NCI-H2171 treated with DMSO at 0.1 percent for 48 hours (cell line): ENCODE measurements around the gene SFXN5.

Source experiments
- DNase-seq: peaks from one replicate; lab custom pipeline; 2025; lab: John Stamatoyannopoulos, UW

Gene SFXN5

DNA sequence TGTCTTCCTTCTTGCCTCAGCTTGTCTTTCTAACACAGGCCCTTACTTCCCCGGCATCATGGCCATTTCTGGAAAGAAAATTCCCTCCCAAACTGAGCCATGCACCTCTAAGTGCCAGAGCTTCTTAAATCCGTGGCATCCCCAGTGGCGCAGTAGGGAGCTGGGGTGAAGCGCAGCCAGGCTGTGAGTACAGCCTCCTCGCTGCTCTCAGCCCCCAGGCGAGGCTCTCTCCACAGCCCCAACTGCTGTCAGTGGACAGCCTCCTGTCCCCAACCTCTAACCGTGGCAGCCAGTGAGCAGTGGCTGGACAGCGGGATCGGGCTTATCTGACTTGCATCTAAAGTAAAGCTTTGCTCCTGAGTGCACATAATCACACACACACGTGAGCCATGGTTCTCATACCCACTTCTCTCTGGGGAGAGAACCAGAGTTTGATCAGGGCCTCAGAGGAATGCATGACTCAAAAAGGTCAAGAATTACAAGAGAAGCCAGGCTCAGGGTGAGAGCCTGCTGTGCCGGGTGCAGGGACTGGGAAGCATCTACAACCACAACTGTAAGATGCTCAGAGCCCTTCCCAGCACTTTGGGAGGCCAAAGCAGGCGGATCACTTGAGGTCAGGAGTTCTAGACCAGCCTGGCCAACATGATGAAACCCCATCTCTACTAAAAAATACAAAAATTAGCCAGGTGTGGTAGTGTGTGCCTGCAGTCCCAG lies 50.7 kb downstream of the SFXN5 start:
- DNase-seq = no peak

DNA sequence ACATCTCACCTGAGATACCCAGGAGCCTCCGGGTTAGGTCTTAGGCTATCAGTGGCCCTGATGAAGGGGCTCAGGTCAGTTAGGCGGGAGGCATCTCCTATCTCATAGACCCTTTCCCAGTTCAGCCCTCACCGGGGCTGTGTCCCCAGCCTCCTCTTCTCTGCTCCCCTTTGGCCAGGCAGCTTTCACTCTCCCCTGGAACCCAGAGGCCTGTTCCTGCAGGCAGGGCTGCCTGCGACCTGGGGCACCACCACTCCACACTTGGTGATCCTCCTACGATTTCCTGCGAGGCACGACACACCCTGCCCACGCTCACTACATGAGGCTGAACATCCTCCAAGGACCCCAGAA lies 51.2 kb downstream of the SFXN5 start:
- no peak for DNase-seq

DNA sequence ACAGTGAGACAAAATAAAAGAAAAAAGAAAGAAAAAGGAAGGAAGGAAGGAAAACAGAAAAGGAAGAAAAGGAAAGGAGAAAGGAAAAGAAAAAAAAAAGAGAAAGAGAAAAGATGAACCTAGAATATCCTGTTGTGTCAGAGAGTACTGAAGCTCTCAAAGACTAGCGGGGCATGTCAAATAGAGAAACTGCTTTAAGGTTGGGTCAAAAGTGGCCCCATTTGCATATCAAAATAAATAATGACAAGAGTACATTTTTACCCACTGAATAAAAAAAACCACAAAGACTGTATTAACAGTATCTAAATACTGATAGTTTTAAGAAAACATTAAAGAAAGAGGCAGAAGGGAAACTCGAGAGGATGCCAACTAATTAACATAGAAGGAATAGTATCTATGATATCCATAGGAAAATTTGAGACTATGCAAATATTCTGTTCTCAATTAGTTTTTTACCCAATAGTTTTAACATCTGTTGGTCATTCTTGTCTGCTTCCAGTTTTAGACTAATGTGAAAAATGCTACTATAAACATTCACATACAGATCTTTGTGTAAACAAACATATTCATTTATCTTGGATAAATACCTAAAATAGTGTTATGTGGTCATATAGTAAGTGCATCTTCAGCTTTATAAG lies 53.2 kb downstream of the SFXN5 start:
- DNase-seq = no peak

DNA sequence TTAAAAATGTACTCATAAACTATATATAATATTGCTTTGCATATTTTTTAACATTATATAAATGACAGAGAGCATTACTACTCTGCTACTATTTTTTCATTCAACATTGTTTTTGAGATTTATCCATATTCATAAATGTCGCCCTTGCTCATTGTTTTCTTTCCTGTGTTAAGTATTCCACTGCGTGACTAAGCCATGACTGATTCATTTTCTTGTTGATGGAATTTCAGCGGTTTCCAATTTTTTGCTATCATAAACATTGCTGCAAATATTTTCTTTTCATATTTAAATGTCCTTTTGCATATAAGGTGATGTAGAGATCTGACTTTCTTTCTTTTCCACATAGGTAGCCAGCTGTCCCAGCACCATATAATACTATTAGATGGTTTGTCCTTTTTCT lies 57.6 kb downstream of the SFXN5 start:
- no peak for DNase-seq

DNA sequence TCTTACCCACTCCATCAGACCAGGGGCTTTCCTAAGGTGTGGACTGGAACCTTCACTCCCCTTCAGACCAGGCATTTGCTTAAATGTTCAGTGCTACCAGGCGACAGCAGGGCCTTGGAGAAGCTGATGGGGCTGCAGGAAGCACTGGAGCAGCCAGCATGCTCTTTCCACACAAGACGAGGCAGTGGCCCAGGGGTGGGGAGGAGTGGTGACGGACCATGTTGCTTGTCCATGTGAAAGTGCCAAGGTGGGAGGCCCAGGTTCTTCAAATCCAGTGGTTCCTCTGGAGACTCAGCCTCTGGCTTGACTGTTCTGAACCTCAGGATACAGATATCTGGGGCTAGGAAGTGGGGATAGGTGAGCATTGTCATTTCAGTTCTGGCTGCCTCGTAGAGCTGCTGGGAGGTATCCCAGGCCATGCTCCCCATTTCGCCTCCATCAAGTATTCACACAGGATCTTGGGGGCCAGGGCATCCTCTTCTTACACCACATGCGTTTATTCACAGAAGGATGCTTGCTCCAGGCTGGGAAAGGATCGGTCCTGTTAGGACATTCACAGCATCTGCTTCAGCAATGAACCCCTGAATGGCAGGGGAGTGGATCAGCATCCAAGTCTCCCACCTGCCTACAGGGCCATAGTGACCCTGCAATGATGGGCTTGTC lies 62.2 kb downstream of the SFXN5 start:
- DNase-seq = no peak

DNA sequence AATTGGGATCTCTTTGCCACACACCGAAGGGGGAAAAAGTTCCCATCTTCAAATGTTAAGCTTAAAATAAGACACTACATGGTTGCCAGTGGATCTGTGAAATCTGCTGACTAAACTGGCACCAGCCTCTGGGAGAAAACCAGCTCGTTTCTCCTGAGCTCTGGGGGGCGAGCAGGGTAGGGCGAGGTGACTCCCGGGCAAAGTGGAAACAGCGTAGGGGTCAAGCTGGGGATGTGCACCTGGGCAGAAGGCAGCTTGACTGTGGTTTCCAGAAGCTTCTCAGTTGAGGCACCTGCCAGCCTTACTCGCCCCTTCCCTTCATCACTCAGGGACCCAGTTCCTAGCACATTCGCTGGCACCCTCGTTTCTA lies 62.8 kb downstream of the SFXN5 start:
- DNase-seq = no peak

DNA sequence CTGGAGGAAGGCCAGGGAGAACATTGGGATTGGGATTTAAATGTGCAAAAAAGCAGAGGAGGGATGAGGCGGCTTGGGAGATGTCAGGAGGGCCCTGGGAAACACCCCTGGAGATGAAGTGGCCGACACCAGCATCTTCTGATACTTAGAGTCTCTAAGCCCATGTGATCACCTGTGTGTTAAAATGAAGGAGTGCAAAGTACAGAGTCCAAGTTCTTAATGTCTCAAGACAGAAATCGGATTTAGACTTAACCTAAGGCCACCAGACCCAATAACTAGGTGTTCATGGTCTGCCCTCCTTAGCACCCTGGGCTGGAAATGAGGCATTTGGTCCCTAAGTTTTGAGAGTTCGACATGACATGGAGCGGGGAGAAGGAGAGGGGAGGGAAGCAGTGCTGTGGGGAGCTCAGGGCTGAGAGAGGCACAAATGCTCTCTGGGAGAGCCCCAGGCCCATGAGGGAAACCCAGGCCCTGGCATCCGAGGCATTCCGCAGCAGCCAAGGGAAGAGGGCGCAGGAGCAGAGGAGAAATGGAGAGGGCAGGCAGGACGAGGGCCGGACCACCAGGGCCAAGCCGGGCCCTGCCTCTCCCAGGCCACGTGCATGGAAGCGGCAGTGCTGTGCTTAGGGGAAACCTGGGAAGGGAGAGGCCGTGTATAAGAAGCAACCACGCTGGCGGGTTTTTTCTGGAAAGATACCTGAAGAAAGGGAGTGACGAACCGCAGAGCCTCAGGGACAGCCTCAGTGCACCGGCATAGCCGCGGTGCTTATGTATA lies 63.3 kb downstream of the SFXN5 start:
- DNase-seq = no peak

DNA sequence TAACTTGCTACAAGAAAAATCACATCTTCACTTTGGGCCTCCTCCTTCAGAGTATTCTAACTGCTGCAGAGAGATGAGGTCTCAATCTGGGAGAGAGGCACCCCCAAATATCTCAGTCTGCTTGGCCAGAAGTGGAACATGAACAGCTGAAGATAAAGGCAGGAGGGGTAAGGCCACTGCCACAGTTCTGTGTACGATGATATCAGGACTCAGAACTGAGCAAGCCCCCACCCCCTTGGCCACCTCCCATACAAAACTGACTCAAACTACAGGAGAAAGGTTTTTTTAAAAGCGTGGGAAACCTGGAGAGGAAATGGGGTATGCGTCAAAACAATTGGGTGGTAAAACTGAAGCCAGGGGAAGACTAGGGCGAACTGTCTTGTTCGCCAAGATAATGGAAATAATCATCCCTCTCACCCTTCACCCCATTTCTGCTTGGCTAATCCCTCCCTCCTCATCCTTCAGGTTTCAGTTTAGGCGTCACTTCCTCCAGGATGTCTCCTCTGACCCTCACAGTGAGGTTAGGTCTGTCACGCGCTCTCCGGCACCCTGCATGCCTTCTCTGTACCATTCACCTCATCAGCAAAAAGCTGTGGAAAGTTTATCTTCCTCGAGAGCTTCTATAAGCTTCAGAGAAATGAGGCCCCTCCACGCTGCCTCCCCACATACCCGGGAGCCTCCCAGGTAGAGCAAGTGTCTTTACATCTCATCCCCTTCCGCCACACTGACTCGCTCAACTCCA lies 64.4 kb downstream of the SFXN5 start:
- DNase-seq = no peak

DNA sequence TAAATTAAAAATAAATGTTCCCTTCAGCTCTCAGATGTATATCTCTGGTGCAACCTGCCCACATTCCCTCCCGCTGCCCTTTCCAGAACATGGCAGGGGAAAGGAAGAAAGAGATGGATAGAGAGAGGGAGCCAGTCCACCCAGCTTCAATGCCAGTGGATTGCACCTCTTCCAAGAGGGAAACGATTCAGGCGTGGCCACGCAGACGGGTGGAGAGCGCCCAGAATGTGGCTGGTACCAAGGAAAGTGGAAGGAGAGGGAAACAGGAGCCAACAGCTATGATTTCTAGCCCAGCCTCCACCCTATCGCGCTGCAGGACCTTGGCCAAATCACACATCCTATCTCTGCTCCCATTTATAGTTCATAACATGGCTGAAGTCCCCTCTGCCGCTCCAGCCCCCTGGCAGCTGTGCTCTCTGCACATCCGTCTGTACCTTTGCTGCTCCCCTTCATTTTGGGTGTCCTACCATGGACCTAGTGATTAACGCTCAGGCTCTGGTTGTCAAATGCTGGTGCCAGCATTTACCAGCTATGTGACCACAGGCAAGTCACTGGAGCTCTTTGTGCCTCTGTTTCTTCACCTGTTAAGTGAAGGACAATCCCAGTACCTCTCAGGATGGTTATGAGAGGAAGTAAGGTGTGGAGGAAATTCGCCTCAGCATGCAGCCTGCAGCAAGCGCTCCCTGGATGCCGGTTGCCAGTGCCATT lies 66.5 kb downstream of the SFXN5 start:
- no peak for DNase-seq

DNA sequence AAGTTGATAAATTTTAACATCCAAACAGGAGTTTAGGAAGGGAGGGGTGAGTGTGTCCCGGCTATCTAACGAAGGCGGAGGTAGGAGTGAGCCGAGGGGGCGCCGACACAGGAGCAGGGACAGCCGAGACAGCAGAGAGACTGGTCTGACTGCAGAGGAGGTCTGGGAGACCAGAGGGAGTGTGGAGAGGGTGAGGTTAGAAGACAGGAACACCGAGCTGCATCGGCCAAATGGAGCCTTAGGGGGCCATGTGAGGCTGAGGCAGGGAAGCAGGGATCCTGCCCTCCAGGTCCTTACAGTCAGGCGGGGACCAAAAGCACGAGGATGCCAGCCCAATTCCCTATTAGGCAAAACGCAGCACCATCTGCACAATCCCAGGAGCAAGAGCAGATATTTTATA lies 67.0 kb downstream of the SFXN5 start:
- DNase-seq = no peak

DNA sequence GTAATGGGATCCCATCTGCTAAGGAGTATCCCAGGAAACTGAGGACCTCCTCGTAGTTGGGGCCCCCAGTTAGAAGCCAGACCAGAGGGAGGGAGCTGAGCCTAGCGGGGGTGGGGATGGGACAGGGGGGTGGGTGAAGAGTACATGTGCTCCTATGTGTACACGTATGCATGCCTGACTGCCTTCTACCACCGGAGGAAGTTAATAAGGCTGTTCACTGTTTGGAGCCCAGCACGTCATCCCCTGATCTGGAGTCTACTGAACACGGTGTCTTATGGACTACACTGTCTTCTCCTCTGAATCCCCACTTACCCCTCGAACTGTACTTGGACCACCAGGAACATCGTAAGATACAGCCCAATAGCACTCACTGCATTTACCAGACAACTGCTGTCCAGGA lies 68.5 kb downstream of the SFXN5 start:
- no peak for DNase-seq

DNA sequence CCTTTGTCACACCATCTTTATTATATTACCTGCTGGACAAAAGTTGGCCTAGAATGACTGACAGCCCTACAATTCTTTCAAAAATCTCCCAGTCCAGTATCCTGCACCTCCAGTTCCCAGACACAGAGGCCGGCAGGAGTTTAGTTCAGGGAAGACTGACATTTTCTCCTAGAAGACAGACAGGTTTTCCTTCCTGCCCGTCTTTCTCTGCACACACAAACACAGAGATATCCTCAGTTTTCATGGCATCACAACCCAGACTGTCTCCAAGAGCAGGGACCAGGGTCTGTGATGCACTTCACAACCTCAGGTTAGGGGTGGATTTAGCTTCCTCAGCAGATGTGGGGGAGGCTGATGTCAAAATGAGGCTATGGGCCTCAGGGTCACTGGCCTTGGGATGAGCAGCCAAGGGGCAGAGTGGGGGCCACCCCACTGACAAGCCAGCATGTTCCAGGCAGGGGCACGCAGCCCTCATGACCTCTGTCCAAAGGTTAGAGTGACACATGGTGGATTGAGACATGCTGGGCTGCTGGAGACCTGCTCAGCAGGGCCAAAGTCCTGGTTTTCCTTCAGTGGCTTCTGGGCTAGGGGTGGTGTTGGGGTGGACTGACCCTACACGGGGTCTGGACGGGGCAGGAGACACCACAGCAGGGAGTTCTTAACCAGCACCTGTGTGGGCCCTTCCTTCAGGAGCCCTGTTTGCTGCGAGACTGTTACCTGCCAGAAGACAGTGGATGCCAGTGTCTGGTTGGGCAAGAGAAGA lies 70.5 kb downstream of the SFXN5 start:
- DNase-seq = no peak

DNA sequence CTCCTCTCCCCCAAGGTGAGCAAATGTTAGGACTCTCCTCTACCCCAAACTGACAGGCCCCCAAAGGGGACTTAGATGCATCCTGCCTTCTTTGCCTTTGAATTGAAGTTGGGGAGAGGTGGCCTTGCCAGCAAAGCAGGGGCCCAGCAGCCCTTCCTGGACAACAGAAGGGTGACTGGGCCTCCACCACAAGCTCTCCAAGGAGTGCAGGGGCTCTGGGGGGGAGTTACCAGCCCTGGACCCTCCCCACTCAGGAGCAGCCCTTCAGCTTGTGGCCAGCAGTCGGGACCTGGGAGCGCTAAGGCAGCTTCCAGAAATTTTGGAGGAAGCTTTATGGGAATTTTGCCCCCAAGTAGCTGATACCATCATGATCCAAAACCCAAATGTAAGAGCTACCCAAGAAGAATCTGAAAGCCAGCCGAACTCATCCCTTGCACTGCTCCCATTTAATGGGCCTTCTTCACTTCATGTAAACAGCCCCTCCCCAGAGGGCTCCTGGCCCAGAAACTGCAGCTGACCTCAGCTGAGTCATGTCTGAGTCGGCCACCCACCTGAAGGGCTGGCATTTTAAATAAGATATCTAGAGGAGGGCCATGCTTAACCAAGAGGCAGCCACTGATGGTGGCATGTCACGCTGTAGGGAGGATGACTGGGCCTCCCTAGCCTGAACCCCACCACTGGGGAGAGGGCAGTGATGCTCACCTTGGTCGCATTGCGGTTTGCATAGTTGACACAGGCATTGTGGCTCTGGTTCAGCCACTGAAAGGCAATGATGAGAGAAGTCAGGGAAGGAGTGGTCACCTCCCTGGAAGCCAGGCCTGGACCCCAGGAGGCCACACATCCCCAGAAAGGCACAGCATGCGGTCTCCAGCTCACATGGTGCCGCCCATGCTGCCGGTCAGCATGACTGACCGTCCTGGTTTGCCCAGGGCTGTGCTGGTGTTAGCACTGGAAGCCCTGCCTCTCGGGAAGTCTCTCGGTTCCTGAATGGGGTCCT lies 71.5 kb downstream of the SFXN5 start:
- no peak for DNase-seq

DNA sequence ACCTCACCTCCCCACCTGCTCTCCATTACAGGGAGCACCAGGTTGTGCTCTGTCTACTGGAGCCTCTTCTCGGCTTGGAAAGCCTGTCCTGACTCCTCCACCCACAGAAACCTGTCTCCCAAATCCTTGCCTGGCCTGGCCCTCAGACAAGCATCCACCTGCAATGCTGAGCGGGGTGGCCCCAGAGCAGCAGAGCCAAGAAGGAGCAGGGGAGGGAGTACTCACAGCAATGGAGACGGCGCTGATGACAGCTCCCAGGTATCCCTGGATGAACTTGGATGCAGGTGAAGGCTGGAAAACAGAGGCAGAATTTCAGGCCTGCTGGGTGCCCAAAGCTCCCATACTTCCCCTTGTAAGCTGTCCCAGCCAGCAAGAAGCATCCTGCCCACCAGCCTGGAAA lies 72.8 kb downstream of the SFXN5 start:
- DNase-seq = no peak

DNA sequence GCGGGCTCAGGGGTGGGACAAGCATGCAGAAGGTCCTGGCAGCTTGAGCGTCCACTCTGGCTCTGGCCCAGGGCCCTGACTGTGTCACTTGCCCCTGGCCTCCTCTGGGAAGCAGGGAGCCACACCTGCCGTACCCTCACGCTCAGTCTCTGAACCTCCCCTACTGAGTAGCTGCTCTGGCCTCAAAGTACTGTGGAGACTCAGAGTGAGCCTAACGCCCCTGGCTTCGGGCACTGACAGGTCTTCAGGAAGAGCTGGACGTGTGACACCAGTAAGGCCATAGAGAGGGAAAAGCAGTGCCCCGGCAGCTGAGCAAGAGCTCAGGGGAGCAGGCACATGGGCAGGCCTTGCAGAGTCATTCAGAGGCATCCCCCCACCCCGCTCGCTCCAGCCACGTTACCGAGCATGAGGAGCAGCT lies 73.3 kb downstream of the SFXN5 start:
- no peak for DNase-seq

DNA sequence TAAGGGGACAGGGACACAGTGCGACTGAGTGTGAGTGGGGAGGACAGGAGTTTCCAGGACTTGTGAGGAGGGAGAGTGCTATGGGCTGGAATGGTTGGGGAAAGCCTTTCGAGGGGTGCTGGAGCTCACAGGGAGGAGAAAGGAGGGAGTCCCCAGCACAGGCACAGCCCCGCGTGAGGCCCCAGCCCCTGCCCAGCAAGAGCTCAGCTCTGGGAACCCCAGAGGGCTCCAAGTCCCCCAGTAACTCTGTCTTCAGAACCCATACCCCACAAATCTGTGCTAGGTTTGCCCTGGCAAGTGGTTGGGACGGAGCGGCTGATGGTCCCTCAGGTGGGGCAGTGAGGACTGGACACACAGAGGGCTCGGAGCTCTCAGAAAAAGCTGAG lies 75.4 kb downstream of the SFXN5 start:
- no peak for DNase-seq

DNA sequence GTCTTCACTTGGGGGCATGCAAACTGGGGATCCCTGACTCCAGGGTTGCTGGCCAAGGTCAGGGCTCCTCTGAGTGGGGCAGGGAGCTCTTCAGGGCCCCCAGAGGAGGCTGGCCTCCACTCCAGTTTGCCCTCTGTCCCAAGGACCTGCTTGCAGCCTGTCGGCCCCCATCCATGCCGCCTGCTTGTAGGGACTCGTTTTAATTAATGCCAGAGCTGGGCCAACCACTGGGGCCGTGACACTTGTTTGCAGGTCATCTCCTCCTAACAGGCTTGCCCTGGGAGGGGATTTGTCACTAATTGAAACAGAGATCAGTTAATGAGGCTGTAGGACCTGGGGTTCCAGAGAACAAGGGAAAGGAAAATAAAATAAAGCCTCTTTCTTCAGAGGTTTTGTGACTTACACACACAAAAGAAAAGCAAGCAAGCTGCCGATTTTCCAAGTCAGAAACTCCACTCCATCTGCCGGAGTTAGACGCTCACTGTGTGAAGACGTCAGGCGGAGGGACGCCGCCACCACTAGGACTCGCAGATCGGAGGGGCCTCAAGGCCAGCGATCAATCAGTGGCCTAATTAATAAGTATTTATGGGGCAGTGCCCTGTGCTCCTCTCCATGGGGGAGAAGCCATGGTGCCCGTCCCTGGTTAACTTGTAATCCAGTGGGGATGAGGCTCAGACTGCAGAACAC lies 75.9 kb downstream of the SFXN5 start:
- DNase-seq = no peak

DNA sequence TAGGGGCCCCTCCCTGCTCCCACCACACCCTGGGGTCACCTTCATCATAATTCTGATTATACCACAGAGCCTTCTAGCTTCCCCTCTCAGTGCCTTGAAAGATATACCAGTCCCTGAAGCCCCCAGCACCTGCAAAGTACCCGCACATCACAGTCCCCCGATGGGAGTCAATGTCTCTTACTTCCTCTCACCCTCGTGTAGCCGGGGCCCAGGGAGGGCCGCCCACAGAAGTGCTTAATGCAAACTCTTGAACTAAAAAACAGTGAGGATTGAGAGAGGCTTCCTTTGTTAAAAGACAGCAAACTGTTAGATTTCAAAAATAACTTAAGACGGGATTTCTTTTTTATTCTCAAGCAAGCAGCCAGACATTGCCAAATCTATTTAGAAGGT lies 76.5 kb downstream of the SFXN5 start:
- DNase-seq = no peak
